ENCODE results near the gene AFG1L. TPM values are rescaled to one million over a fixed set of nuclear protein-coding genes. Genes with fewer than 3 reads are reported as not detected.

Gene AFG1L
- total RNA-seq, 1 experiment from 2014 or later: 7.9 TPM

DNA sequence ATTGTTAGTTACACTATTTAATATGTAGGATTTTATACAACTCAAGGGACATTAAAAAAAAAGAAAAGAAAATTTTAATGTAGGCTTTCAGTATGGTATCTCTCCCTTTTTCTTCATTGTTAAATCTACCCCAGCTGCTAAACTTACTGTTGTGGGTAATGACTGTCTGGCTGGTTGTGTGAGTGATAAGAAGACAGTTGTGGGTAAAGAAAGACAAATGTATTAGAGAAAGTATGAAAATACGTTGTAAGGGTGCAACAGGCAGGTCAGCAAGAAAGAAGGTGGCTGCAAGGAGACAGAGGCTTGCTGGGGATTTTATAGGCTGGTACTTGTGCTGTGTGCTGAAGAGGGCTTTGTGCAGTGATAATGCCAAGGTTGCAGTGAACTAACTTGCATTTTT, 174.5 kb downstream of the AFG1L start:
- no peak overlapping the region for H3K27ac Mint-ChIP-seq
- CTCF ChIA-PET: no interaction called here

DNA sequence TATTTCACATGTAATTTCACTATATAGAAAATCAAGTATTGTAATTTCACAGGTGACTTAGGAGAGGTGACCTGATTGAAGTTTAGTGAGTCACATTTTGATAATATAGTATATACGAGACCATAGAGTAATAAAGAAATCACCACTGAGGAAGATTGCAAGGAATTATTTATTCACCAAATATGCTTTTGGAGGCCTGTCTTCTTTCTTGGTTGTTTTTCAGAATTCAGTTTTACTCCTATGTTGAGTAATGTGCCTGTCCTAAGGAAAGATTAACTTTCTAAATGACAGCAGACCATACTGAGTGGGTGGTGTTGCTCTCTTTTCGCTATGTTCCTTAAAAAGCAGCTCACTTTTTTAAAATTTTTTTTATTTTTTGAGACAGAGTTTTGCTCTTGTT, 178.3 kb downstream of the AFG1L start:
- H3K36me3 Mint-ChIP-seq: no peaks in the 10 kb centered on the region
- H3K4me1 Mint-ChIP-seq: peaks cover 11% of the 10 kb centered on the region
- DNase-seq (ENCODE audit: low spot score) (no peak), ATAC-seq (no peak)
- TF ChIP-seq, protein P1, sequence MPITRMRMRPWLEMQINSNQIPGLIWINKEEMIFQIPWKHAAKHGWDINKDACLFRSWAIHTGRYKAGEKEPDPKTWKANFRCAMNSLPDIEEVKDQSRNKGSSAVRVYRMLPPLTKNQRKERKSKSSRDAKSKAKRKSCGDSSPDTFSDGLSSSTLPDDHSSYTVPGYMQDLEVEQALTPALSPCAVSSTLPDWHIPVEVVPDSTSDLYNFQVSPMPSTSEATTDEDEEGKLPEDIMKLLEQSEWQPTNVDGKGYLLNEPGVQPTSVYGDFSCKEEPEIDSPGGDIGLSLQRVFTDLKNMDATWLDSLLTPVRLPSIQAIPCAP (CRISPR knock-in tag; IDR thresholded peaks at IDR 0.05): no peak
- no peak for TF ChIP-seq NR2C2 (CRISPR knock-in tag; IDR thresholded peaks at IDR 0.05)
- no peak overlapping the region for H3K4me3 Mint-ChIP-seq
- no peak overlapping the region for H3K27ac Mint-ChIP-seq
- ChIA-PET CTCF (interaction anchor here (0.9 kb wide), 1 partner anchor 19 kb away, joined by 3 read pairs; no protein-coding TSS in a partner anchor), POLR2A (interaction anchor here (0.6 to 1.2 kb wide), 2 partner anchors 10 to 171 kb away, joined by 3 read pairs; no protein-coding TSS in a partner anchor)
- H3K9me3 Mint-ChIP-seq: peaks cover 9% of the 10 kb centered on the region
- H3K27me3 Mint-ChIP-seq (ENCODE audit: low read depth): no peaks in the 10 kb centered on the region

More for the DNA sequence above, 174.5 kb downstream of the AFG1L start:
- H3K4me3 Mint-ChIP-seq: no peak overlapping the region
- no peaks in the 10 kb centered on the region for H3K36me3 Mint-ChIP-seq
- ATAC-seq: no peak
- no peak for DNase-seq (ENCODE audit: low spot score)
- POLR2A ChIA-PET: interaction anchor here (0.5 to 0.7 kb wide), 2 partner anchors 193 to 966 kb away, joined by 3 read pairs; no protein-coding TSS in a partner anchor
- H3K9me3 Mint-ChIP-seq: peaks cover 9% of the 10 kb centered on the region
- TF ChIP-seq, protein P2, sequence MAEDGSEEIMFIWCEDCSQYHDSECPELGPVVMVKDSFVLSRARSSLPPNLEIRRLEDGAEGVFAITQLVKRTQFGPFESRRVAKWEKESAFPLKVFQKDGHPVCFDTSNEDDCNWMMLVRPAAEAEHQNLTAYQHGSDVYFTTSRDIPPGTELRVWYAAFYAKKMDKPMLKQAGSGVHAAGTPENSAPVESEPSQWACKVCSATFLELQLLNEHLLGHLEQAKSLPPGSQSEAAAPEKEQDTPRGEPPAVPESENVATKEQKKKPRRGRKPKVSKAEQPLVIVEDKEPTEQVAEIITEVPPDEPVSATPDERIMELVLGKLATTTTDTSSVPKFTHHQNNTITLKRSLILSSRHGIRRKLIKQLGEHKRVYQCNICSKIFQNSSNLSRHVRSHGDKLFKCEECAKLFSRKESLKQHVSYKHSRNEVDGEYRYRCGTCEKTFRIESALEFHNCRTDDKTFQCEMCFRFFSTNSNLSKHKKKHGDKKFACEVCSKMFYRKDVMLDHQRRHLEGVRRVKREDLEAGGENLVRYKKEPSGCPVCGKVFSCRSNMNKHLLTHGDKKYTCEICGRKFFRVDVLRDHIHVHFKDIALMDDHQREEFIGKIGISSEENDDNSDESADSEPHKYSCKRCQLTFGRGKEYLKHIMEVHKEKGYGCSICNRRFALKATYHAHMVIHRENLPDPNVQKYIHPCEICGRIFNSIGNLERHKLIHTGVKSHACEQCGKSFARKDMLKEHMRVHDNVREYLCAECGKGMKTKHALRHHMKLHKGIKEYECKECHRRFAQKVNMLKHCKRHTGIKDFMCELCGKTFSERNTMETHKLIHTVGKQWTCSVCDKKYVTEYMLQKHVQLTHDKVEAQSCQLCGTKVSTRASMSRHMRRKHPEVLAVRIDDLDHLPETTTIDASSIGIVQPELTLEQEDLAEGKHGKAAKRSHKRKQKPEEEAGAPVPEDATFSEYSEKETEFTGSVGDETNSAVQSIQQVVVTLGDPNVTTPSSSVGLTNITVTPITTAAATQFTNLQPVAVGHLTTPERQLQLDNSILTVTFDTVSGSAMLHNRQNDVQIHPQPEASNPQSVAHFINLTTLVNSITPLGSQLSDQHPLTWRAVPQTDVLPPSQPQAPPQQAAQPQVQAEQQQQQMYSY (CRISPR knock-in tag; IDR thresholded peaks at IDR 0.05): no peak
- TF ChIP-seq ZNF317 (CRISPR knock-in tag; IDR thresholded peaks at IDR 0.05; ENCODE audit: borderline replicate concordance, low read depth) (no peak), ESRRA (CRISPR knock-in tag; IDR thresholded peaks at IDR 0.05; ENCODE audit: borderline replicate concordance) (no peak), TEAD4 (CRISPR knock-in tag; IDR thresholded peaks at IDR 0.05) (no peak), SMAD4 (CRISPR knock-in tag; IDR thresholded peaks at IDR 0.05) (no peak)
- H3K4me1 Mint-ChIP-seq: peaks cover 16% of the 10 kb centered on the region
- no peaks in the 10 kb centered on the region for H3K27me3 Mint-ChIP-seq (ENCODE audit: low read depth)

DNA sequence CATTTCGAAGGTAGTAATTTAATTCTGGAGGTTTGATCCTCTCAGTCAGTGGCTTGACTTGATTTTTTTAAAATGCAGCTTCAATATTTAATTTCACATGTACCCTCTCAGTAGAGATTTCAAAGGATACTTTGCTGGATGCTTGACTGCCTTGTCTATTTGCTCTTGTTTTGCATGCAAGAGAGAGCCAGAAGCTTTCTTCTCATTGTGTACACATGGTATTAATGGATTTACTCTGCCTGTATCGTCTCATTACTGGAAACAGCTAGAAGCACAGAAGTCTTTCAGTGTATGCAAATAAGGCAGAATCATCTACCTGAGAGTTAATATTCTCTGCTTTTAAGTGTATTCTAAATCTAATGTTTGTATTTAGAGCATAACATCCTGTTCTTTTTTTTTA, 181.5 kb downstream of the AFG1L start:
- no peak for ATAC-seq
- ChIA-PET POLR2A (no interaction called here), CTCF (no interaction called here)
- 0 out of 2 replicates have a peak, but pooled peaks cover 4% of the 10 kb centered on the region for H3K4me1 Mint-ChIP-seq
- H3K27me3 Mint-ChIP-seq (ENCODE audit: low read depth): no peaks in the 10 kb centered on the region
- no peak for DNase-seq (ENCODE audit: low spot score)
- no peaks in the 10 kb centered on the region for H3K9me3 Mint-ChIP-seq
- no peak overlapping the region for H3K27ac Mint-ChIP-seq
- no peak for TF ChIP-seq NR2C2 (CRISPR knock-in tag; IDR thresholded peaks at IDR 0.05)
- no peak for TF ChIP-seq GTF2I (CRISPR knock-in tag; conservative IDR thresholded peaks at IDR 0.05)
- no peak for TF ChIP-seq ZNF396 (CRISPR knock-in tag; IDR thresholded peaks at IDR 0.05; ENCODE audit: borderline replicate concordance)
- TF ChIP-seq, protein P3, sequence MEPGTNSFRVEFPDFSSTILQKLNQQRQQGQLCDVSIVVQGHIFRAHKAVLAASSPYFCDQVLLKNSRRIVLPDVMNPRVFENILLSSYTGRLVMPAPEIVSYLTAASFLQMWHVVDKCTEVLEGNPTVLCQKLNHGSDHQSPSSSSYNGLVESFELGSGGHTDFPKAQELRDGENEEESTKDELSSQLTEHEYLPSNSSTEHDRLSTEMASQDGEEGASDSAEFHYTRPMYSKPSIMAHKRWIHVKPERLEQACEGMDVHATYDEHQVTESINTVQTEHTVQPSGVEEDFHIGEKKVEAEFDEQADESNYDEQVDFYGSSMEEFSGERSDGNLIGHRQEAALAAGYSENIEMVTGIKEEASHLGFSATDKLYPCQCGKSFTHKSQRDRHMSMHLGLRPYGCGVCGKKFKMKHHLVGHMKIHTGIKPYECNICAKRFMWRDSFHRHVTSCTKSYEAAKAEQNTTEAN (CRISPR knock-in tag; IDR thresholded peaks at IDR 0.05): no peak
- TF ChIP-seq, protein P4, sequence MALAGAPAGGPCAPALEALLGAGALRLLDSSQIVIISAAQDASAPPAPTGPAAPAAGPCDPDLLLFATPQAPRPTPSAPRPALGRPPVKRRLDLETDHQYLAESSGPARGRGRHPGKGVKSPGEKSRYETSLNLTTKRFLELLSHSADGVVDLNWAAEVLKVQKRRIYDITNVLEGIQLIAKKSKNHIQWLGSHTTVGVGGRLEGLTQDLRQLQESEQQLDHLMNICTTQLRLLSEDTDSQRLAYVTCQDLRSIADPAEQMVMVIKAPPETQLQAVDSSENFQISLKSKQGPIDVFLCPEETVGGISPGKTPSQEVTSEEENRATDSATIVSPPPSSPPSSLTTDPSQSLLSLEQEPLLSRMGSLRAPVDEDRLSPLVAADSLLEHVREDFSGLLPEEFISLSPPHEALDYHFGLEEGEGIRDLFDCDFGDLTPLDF (CRISPR knock-in tag; IDR thresholded peaks at IDR 0.05): no peak
- no peak for TF ChIP-seq ETV6 (CRISPR knock-in tag; IDR thresholded peaks at IDR 0.05)
- no peak for TF ChIP-seq IRF2 (CRISPR knock-in tag; IDR thresholded peaks at IDR 0.05; ENCODE audit: borderline replicate concordance, low read depth)
- TF ChIP-seq ZNF317 (CRISPR knock-in tag; IDR thresholded peaks at IDR 0.05; ENCODE audit: borderline replicate concordance, low read depth): no peak
- TF ChIP-seq, protein P5, sequence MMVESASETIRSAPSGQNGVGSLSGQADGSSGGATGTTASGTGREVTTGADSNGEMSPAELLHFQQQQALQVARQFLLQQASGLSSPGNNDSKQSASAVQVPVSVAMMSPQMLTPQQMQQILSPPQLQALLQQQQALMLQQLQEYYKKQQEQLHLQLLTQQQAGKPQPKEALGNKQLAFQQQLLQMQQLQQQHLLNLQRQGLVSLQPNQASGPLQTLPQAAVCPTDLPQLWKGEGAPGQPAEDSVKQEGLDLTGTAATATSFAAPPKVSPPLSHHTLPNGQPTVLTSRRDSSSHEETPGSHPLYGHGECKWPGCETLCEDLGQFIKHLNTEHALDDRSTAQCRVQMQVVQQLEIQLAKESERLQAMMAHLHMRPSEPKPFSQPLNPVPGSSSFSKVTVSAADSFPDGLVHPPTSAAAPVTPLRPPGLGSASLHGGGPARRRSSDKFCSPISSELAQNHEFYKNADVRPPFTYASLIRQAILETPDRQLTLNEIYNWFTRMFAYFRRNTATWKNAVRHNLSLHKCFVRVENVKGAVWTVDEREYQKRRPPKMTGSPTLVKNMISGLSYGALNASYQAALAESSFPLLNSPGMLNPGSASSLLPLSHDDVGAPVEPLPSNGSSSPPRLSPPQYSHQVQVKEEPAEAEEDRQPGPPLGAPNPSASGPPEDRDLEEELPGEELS (CRISPR knock-in tag; IDR thresholded peaks at IDR 0.05): no peak
- TF ChIP-seq FOXP1 (CRISPR knock-in tag; IDR thresholded peaks at IDR 0.05; ENCODE audit: borderline replicate concordance): no peak
- TF ChIP-seq RORB (CRISPR knock-in tag; IDR thresholded peaks at IDR 0.05): no peak
- TF ChIP-seq, protein P6, sequence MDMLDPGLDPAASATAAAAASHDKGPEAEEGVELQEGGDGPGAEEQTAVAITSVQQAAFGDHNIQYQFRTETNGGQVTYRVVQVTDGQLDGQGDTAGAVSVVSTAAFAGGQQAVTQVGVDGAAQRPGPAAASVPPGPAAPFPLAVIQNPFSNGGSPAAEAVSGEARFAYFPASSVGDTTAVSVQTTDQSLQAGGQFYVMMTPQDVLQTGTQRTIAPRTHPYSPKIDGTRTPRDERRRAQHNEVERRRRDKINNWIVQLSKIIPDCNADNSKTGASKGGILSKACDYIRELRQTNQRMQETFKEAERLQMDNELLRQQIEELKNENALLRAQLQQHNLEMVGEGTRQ (CRISPR knock-in tag; IDR thresholded peaks at IDR 0.05): no peak
- TF ChIP-seq, protein P7, sequence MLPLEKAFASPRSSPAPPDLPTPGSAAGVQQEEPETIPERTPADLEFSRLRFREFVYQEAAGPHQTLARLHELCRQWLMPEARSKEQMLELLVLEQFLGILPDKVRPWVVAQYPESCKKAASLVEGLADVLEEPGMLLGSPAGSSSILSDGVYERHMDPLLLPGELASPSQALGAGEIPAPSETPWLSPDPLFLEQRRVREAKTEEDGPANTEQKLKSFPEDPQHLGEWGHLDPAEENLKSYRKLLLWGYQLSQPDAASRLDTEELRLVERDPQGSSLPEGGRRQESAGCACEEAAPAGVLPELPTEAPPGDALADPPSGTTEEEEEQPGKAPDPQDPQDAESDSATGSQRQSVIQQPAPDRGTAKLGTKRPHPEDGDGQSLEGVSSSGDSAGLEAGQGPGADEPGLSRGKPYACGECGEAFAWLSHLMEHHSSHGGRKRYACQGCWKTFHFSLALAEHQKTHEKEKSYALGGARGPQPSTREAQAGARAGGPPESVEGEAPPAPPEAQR (CRISPR knock-in tag; IDR thresholded peaks at IDR 0.05): no peak
- no peak overlapping the region for H3K4me3 Mint-ChIP-seq
- no peaks in the 10 kb centered on the region for H3K36me3 Mint-ChIP-seq
